SU-DHL-6 (cell line): ENCODE data around the gene PTGES.

Experiments
- EZH2phosphoT487 ChIP-seq: fragments of 200-600 bp; sonication (generic), shearing (Covaris generic); conservative IDR thresholded peaks from 2 replicates; pipeline ENCODE4 v1.6.1; 2018; ENCODE audit warnings: mild to moderate bottlenecking, antibody characterized with exemption, low read length, moderate library complexity, mixed read lengths
- TF ChIP-seq, protein P1 (sequence below): fragments of 200-600 bp; sonication (generic); IDR thresholded peaks from one replicate; pipeline ENCODE4 v1.5.1; 2017; ENCODE audit warnings: antibody characterized with exemption, mild to moderate bottlenecking, low read length, moderate library complexity; ENCODE audit not compliant: insufficient read depth, poor library complexity, severe bottlenecking

DNA sequence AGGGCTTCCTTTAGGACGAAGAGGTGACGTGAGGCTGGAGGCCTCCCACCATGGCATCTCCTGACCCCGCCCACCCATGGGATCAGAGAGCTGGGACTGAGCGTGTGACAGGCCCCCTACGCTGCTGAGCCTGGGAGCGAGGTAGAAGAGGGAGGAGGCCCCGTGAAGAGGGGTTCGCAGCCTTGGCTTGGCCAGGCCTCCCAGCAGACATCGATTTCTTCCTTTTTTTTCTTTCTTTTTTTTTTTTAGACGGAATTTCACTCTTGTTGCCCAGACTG is 39.5 kb downstream of the PTGES start:
- TF ChIP-seq, protein P1, sequence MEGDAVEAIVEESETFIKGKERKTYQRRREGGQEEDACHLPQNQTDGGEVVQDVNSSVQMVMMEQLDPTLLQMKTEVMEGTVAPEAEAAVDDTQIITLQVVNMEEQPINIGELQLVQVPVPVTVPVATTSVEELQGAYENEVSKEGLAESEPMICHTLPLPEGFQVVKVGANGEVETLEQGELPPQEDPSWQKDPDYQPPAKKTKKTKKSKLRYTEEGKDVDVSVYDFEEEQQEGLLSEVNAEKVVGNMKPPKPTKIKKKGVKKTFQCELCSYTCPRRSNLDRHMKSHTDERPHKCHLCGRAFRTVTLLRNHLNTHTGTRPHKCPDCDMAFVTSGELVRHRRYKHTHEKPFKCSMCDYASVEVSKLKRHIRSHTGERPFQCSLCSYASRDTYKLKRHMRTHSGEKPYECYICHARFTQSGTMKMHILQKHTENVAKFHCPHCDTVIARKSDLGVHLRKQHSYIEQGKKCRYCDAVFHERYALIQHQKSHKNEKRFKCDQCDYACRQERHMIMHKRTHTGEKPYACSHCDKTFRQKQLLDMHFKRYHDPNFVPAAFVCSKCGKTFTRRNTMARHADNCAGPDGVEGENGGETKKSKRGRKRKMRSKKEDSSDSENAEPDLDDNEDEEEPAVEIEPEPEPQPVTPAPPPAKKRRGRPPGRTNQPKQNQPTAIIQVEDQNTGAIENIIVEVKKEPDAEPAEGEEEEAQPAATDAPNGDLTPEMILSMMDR = no peak
- no peak for TF ChIP-seq EZH2phosphoT487
